ENCODE results near the gene BSG.

The BSG gene

GRCh38 chr19:572140-572742 lies at the start of gene BSG:
BSG (plus strand) TSS chr19:572596; CDS start chr19:572635, 39 bp downstream.
- DNase-seq = peak; percentile 84

GRCh38 chr19:522726-523125 lies 49.7 kb upstream of the BSG start:
- DNase-seq = no peak

- DNase-seq = no peak
Measured at GRCh38 chr19:524062-524674, 48.2 kb upstream of the BSG start.

GRCh38 chr19:525029-525428 lies 47.4 kb upstream of the BSG start:
- DNase-seq = no peak

- DNase-seq = no peak
Measured at GRCh38 chr19:525857-526419, 46.5 kb upstream of the BSG start.

- DNase-seq = no peak
Measured at GRCh38 chr19:530134-531008, 42.0 kb upstream of the BSG start.

GRCh38 chr19:531009-531752 lies 41.2 kb upstream of the BSG start:
- peak; percentile 64 for DNase-seq

- no peak for DNase-seq
Measured at GRCh38 chr19:531753-532560, 40.4 kb upstream of the BSG start, which contains the start of gene CDC34. CDC34 (plus strand) TSS chr19:531760; CDS start chr19:531932, 172 bp downstream.

- no peak for DNase-seq
Measured at GRCh38 chr19:532561-533363, 39.6 kb upstream of the BSG start.

GRCh38 chr19:533364-534058 lies 38.9 kb upstream of the BSG start:
- no peak for DNase-seq

- no peak for DNase-seq
Measured at GRCh38 chr19:534088-534487, 38.3 kb upstream of the BSG start.

- DNase-seq = no peak
Measured at GRCh38 chr19:535017-535835, 37.2 kb upstream of the BSG start.

- DNase-seq = no peak
Measured at GRCh38 chr19:536031-536880, 36.1 kb upstream of the BSG start.

GRCh38 chr19:536881-537404 lies 35.5 kb upstream of the BSG start:
- no peak for DNase-seq

GRCh38 chr19:538641-539428 lies 33.6 kb upstream of the BSG start:
- no peak for DNase-seq

GRCh38 chr19:539429-540030 lies 32.9 kb upstream of the BSG start:
- no peak for DNase-seq
